Astrocyte (in vitro differentiated cells and primary cell): ENCODE measurements around the gene CRB3. TPM values are rescaled to one million over a fixed set of nuclear protein-coding genes. Genes with fewer than 3 reads are reported as not detected.

ENCODE experiments used
- DNase-seq: peaks from one replicate; pipeline ENCODE4 v3.0.0-alpha.2; 2010; ENCODE audit warnings: low read depth
- FAIRE-seq: peaks from 2 replicates; lab custom pipeline; 2011; peaks lifted over from hg19 to GRCh38; lab: Jason Lieb, UNC
- H2AFZ ChIP-seq: 2 replicates; pipeline ENCODE4 v1.6.0; 2012; ENCODE audit warnings: low read depth, low read length, inconsistent platforms
- H3K27ac ChIP-seq: 2 replicates; pipeline ENCODE4 v1.5.1; 2011; ENCODE audit warnings: low read depth, low read length, inconsistent platforms
- H3K27me3 ChIP-seq: 2 replicates; pipeline ENCODE4 v1.6.0; 2011; ENCODE audit warnings: low read length, inconsistent platforms; ENCODE audit not compliant: insufficient read depth
- H3K36me3 ChIP-seq: 2 replicates; pipeline ENCODE4 v1.5.1; 2011; ENCODE audit warnings: low read length, inconsistent platforms; ENCODE audit not compliant: insufficient read depth
- H3K4me1 ChIP-seq: 2 replicates; pipeline ENCODE4 v1.5.1; 2011; ENCODE audit warnings: low read length, inconsistent platforms; ENCODE audit not compliant: insufficient read depth
- H3K4me2 ChIP-seq: 2 replicates; pipeline ENCODE4 v1.6.0; 2012; ENCODE audit warnings: low read length, inconsistent platforms
- H3K4me3 ChIP-seq: 2 replicates; pipeline ENCODE4 v1.5.1; 2011; ENCODE audit warnings: low read depth, mild to moderate bottlenecking, low read length, inconsistent platforms; ENCODE audit not compliant: insufficient read depth
- H3K79me2 ChIP-seq: 2 replicates; pipeline ENCODE4 v1.6.0; 2012; ENCODE audit warnings: mild to moderate bottlenecking, low read length, inconsistent platforms; ENCODE audit not compliant: insufficient read depth
- H3K9ac ChIP-seq: 2 replicates; pipeline ENCODE4 v1.6.0; 2012; ENCODE audit warnings: mild to moderate bottlenecking, low read length, inconsistent platforms
- H3K9me3 ChIP-seq: 2 replicates; pipeline ENCODE4 v1.5.1; 2012; ENCODE audit warnings: low read depth, mild to moderate bottlenecking, low read length, inconsistent platforms; ENCODE audit not compliant: insufficient read depth
- H4K20me1 ChIP-seq: 2 replicates; pipeline ENCODE4 v1.6.0; 2012; ENCODE audit warnings: low read length, inconsistent platforms; ENCODE audit not compliant: insufficient read depth
- H3K27ac Mint-ChIP-seq: one replicate; pipeline ENCODE4 v1.8.0; 2021; ENCODE audit warnings: mild to moderate bottlenecking, mixed read lengths; ENCODE audit not compliant: unreplicated experiment
- H3K27me3 Mint-ChIP-seq: one replicate; pipeline ENCODE4 v1.8.0; 2021; ENCODE audit warnings: low read depth, mixed read lengths; ENCODE audit not compliant: unreplicated experiment
- H3K36me3 Mint-ChIP-seq: one replicate; pipeline ENCODE4 v1.8.0; 2021; ENCODE audit warnings: low read depth, mixed read lengths; ENCODE audit not compliant: unreplicated experiment
- H3K4me1 Mint-ChIP-seq: one replicate; pipeline ENCODE4 v1.8.0; 2021; ENCODE audit warnings: low read depth, mixed read lengths; ENCODE audit not compliant: unreplicated experiment
- H3K4me3 Mint-ChIP-seq: one replicate; pipeline ENCODE4 v1.8.0; 2021; ENCODE audit warnings: mild to moderate bottlenecking, moderate library complexity, mixed read lengths; ENCODE audit not compliant: unreplicated experiment
- H3K9me3 Mint-ChIP-seq: one replicate; pipeline ENCODE4 v1.8.0; 2021; ENCODE audit warnings: mild to moderate bottlenecking, mixed read lengths; ENCODE audit not compliant: unreplicated experiment
- EZH2 ChIP-seq: IDR thresholded peaks from 2 replicates; pipeline ENCODE4 v1.6.1; 2012; ENCODE audit warnings: mild to moderate bottlenecking, low read length, inconsistent platforms; ENCODE audit not compliant: insufficient read depth
- total RNA-seq: library from RNA; stranded (reverse); gene quantifications from 2 replicates; pipeline ENCODE4 v1.2.1, GENCODE V29; 2021
- TF ChIP-seq, protein P1 (sequence below): IDR thresholded peaks from 2 replicates; pipeline ENCODE4 v1.5.1; 2011; ENCODE audit warnings: low read depth, mild to moderate bottlenecking, inconsistent platforms, low read length, moderate library complexity; ENCODE audit not compliant: insufficient read depth

The CRB3 gene
- total RNA-seq, 1 donor from 2014 or later, result 1.6 TPM

DNA sequence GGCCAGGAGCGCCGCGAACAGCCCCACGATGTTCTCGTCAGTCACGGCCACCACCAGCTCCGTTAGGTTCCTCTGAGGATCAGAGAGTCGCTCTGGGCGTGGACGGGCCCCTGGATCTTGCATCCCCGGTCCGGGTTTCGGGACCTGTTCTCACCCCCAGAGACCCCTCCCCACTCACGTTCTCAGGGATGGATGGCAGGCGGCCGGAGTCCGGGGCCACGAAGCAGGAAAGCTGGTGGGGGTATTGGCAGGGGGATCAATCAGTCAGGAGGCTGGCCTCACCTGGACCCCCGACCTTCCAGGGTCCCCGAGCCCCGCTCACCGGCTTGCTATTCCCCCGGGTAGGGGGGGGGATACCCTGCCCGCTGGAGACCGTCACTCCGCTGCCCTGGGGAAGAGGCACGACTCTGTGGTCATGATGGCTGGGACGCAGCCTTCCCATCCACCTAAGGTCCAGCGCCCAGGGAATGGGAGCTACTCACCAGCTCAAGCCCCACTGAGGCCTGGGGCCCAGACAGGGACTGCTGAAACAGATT is 12.9 kb downstream of the CRB3 start:
- Histone ChIP-seq H3K36me3 (no peaks in the 10 kb centered on the region), H4K20me1 (no peaks in the 10 kb centered on the region), H3K4me3 (peak overlapping the region; percentile 33), H3K79me2 (no peaks in the 10 kb centered on the region), H3K27ac (no peak overlapping the region), H3K9ac (peak overlapping the region; percentile 6), H2AFZ (peak overlapping the region; percentile 60), H3K9me3 (no peaks in the 10 kb centered on the region), H3K4me1 (no peaks in the 10 kb centered on the region), H3K27me3 (peaks cover 6% of the 10 kb centered on the region), H3K4me2 (peak overlapping the region; percentile 67)
- no peak for FAIRE-seq
- DNase-seq, result no peak
- Mint-ChIP-seq H3K9me3 (no peaks in the 10 kb centered on the region), H3K4me3 (no peak overlapping the region), H3K36me3 (no peaks in the 10 kb centered on the region), H3K27me3 (peaks cover 11% of the 10 kb centered on the region), H3K4me1 (no peaks in the 10 kb centered on the region), H3K27ac (no peak overlapping the region)
- no peak for TF ChIP-seq EZH2
- TF ChIP-seq, protein P1, sequence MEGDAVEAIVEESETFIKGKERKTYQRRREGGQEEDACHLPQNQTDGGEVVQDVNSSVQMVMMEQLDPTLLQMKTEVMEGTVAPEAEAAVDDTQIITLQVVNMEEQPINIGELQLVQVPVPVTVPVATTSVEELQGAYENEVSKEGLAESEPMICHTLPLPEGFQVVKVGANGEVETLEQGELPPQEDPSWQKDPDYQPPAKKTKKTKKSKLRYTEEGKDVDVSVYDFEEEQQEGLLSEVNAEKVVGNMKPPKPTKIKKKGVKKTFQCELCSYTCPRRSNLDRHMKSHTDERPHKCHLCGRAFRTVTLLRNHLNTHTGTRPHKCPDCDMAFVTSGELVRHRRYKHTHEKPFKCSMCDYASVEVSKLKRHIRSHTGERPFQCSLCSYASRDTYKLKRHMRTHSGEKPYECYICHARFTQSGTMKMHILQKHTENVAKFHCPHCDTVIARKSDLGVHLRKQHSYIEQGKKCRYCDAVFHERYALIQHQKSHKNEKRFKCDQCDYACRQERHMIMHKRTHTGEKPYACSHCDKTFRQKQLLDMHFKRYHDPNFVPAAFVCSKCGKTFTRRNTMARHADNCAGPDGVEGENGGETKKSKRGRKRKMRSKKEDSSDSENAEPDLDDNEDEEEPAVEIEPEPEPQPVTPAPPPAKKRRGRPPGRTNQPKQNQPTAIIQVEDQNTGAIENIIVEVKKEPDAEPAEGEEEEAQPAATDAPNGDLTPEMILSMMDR, result no peak

DNA sequence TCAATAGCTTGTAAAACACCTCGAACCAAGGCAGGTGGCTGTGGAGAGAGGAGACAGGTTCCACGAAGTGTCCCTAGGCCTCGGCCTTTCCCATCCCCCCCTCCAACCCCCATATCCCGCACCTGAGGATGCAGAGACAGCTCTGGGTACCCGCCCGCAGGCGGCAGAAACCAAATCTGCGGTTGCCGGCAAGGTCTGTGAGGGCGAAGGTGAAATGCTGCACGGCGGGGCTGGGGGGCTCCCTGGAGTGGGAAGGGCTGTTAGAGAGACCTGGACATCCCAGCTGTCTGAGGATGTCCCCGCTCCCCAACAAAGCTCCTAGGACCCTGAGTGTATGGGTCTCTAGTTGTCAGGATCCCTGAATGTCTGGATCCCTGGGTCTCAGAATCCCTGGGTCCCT is 14.7 kb downstream of the CRB3 start:
- Mint-ChIP-seq H3K36me3 (no peaks in the 10 kb centered on the region), H3K27me3 (peaks cover 12% of the 10 kb centered on the region), H3K4me3 (no peak overlapping the region), H3K27ac (no peak overlapping the region), H3K4me1 (no peaks in the 10 kb centered on the region), H3K9me3 (no peaks in the 10 kb centered on the region)
- no peak for TF ChIP-seq EZH2
- TF ChIP-seq, protein P1, result no peak
- H4K20me1 ChIP-seq, result no peaks in the 10 kb centered on the region
- peaks cover 6% of the 10 kb centered on the region for H3K27me3 ChIP-seq
- FAIRE-seq, result no peak
- no peak for DNase-seq
- H3K27ac ChIP-seq, result no peak overlapping the region
- no peaks in the 10 kb centered on the region for H3K36me3 ChIP-seq
- H3K4me2 ChIP-seq, result no peak overlapping the region
- no peak overlapping the region for H2AFZ ChIP-seq
- H3K9me3 ChIP-seq, result no peaks in the 10 kb centered on the region
- H3K4me1 ChIP-seq, result no peaks in the 10 kb centered on the region
- no peak overlapping the region for H3K9ac ChIP-seq
- H3K4me3 ChIP-seq, result no peak overlapping the region
- no peaks in the 10 kb centered on the region for H3K79me2 ChIP-seq

DNA sequence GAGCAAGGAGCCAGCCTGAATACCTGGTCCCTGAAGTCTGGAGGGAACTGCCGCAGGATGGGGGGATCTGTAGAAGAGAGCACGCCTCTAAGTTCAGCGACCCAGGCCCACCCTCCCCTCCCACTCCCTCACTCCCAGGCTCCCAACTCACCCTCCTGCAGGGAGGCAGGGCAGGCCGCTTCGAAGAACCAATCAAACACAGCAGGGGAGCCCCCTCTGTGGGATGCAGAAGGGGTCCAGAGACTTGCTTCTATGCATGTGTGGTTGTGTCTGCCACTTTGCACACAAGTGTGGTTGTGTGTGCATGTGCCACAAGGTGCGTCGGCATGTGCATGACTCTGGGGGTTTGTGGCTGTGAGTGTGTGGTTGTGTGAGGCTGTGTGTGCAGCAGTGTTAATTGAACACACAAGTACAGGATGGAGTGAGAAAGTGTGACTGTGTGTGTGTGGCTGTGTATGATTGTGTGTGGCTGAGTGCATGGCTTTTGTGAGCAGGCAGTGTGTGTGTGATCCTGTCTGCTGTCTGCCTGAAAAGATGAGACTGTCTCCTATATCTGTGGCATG is 15.8 kb downstream of the CRB3 start:
- H3K36me3 ChIP-seq, result no peaks in the 10 kb centered on the region
- Mint-ChIP-seq H3K4me1 (no peaks in the 10 kb centered on the region), H3K9me3 (no peaks in the 10 kb centered on the region), H3K36me3 (no peaks in the 10 kb centered on the region), H3K4me3 (no peak overlapping the region), H3K27me3 (peaks cover 11% of the 10 kb centered on the region), H3K27ac (no peak overlapping the region)
- H2AFZ ChIP-seq, result no peak overlapping the region
- H3K4me2 ChIP-seq, result no peak overlapping the region
- no peak overlapping the region for H3K27ac ChIP-seq
- TF ChIP-seq, protein P1, result no peak
- TF ChIP-seq EZH2, result no peak
- no peak for FAIRE-seq
- peaks cover 6% of the 10 kb centered on the region for H3K27me3 ChIP-seq
- no peak overlapping the region for H3K4me3 ChIP-seq
- no peaks in the 10 kb centered on the region for H4K20me1 ChIP-seq
- no peaks in the 10 kb centered on the region for H3K4me1 ChIP-seq
- H3K79me2 ChIP-seq, result no peaks in the 10 kb centered on the region
- no peaks in the 10 kb centered on the region for H3K9me3 ChIP-seq
- H3K9ac ChIP-seq, result no peak overlapping the region
- no peak for DNase-seq
